OCI-LY1 (cell line): ENCODE results near the gene ENTR1.

Experiments used
- CTCF ChIP-seq: fragments of 200-600 bp; sonication (generic), shearing (Covaris generic); IDR thresholded peaks from 2 replicates; pipeline ENCODE4 v1.5.1; 2017; ENCODE audit warnings: mild to moderate bottlenecking, antibody characterized with exemption, low read length, moderate library complexity, mixed read lengths
- EZH2 ChIP-seq: fragments of 200-600 bp; sonication (generic), shearing (Covaris generic); IDR thresholded peaks from 2 replicates; pipeline ENCODE4 v1.8.0; 2017; ENCODE audit warnings: borderline replicate concordance, mixed run types, mild to moderate bottlenecking, antibody characterized with exemption, low read length, moderate library complexity, mixed read lengths

DNA sequence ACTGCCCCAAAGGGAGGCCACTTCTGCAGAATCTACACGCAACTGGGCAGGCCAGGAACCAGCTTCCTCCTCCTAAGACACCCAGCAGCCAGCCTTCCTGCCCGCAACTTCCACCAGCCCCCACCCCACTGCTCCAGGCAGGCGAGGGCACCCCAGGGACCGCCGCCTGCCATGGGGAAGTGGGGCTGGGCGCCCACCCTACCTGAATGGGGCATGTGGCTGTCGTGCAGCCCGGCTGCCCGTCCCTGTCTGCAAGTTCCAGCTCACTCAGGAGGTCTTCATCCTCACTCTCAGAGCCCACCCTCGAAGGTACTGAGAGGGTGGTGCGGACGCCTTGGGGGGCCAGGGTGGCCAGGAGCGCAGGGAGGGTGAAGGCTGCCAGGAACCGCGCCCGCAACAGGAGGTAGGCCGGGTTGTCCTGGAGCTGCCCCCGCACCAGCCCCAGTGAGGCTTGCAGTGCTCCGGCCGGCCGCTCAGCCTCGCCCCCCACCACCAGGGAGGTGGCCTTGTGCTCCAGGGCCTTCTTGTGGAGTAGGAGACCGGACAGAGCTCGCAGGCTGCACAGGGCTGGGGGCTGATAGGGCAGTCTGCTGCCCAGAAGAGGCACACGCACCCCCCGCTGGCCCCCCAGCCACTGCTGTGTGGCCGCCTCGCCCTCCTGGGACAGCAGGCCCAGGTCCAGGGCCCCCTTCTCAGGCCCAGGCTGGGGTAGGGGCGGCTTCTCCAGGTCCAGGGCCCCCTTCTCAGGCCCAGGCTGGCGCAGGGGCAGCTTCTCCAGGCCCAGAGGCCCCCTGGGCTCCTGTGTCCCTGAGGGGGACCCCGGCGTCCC, 32.9 kb downstream of the ENTR1 start:
- TF ChIP-seq EZH2 (no peak), CTCF (no peak)
